ENCODE measurements around the gene ZNF93.

GRCh38 chr19:19938449-19938848, 37.7 kb downstream of the ZNF93 start:
- no peak for TF ChIP-seq CTCF (IDR thresholded peaks at IDR 0.05)
- no peak for TF ChIP-seq POLR2AphosphoS5 (IDR thresholded peaks at IDR 0.05)
- no peak for TF ChIP-seq POLR2A (IDR thresholded peaks at IDR 0.05)
- TF ChIP-seq EP300 (IDR thresholded peaks at IDR 0.05) = no peak

All from suprapubic skin (tissue), 4 donors.